H1 (cell line): ENCODE measurements around the gene SPRYD3. TPM values are rescaled to one million over a fixed set of nuclear protein-coding genes. Genes with fewer than 3 reads are reported as not detected.

Experiments used
- CTCF ChIA-PET: fragments of 300-600 bp; sonication (Branson Sonifier 250); formaldehyde crosslinking; loops from one replicate; lab custom pipeline; 2021; ENCODE audit not compliant: partially characterized antibody; lab: Charles Lee
- POLR2A ChIA-PET: fragments of 300-600 bp; sonication (Branson Sonifier 250); formaldehyde crosslinking; loops from one replicate; lab custom pipeline; 2021; ENCODE audit warnings: inconsistent platforms; ENCODE audit not compliant: partially characterized antibody; lab: Charles Lee
- DNase-seq, 2 experiments: peaks; one replicate each; pipeline versions ENCODE4 v3.0.0 to v3.0.0-alpha.2; 2010 to 2022; ENCODE audit warnings: low spot score in 2 of 2, low read depth in 1 of 2, mixed read lengths in 1 of 2
- FAIRE-seq: peaks from 2 replicates; lab custom pipeline; 2011; peaks lifted over from hg19 to GRCh38; lab: Jason Lieb, UNC
- H2AFZ ChIP-seq: 2 replicates; pipeline ENCODE4 v1.8.1; 2012; ENCODE audit warnings: low read length, inconsistent platforms
- H2AK5ac ChIP-seq: 2 replicates; pipeline ENCODE4 v1.6.1; 2013; ENCODE audit warnings: low read depth, low read length
- H2BK120ac ChIP-seq: replicated peaks from 2 replicates; pipeline ENCODE3; 2013; ENCODE audit warnings: low read depth, low read length, inconsistent platforms
- H2BK12ac ChIP-seq: 2 replicates; pipeline ENCODE4 v1.6.1; 2013; ENCODE audit warnings: low read depth, low read length
- H2BK15ac ChIP-seq: 2 replicates; pipeline ENCODE4 v1.6.1; 2013; ENCODE audit warnings: low read length
- H2BK20ac ChIP-seq: 2 replicates; pipeline ENCODE4 v1.6.1; 2013; ENCODE audit warnings: low read length
- H2BK5ac ChIP-seq: 2 replicates; pipeline ENCODE4 v1.6.1; 2013; ENCODE audit warnings: low read depth, low read length
- H3K14ac ChIP-seq: 2 replicates; pipeline ENCODE4 v1.6.1; 2013; ENCODE audit warnings: inconsistent platforms; ENCODE audit not compliant: insufficient read length
- H3K18ac ChIP-seq: 2 replicates; pipeline ENCODE4 v1.6.1; 2013; ENCODE audit warnings: low read length; ENCODE audit errors: extremely low read depth
- H3K23ac ChIP-seq: 2 replicates; pipeline ENCODE4 v1.6.1; 2013; ENCODE audit warnings: inconsistent platforms; ENCODE audit not compliant: insufficient read length
- H3K23me2 ChIP-seq: 2 replicates; pipeline ENCODE4 v1.6.1; 2013; ENCODE audit warnings: low read depth, low read length
- H3K27ac ChIP-seq: 2 replicates; pipeline ENCODE4 v1.6.1; 2011; ENCODE audit warnings: low read depth, low read length, inconsistent platforms
- H3K27me3 ChIP-seq, 4 experiments: replicated peaks in 1 of 4; 1 replicate in 1 of 4; 2 replicates in 3 of 4; pipeline versions ENCODE4 v1.6.1 to v1.8.1; 2011 to 2013; ENCODE audit warnings: low read length in 3 of 4, mild to moderate bottlenecking in 3 of 4, inconsistent platforms in 2 of 4, mixed read lengths in 2 of 4, moderate library complexity in 1 of 4; ENCODE audit not compliant: control insufficient read depth in 3 of 4, insufficient read depth in 3 of 4; ENCODE audit errors: extremely low read depth in 1 of 4
- H3K36me3 ChIP-seq, 4 experiments: 2 replicates each; pipeline versions ENCODE4 v1.6.1 to v1.8.1; 2011 to 2013; ENCODE audit warnings: mild to moderate bottlenecking in 4 of 4, low read length in 3 of 4, moderate library complexity in 2 of 4, control low read depth in 1 of 4, inconsistent platforms in 1 of 4; ENCODE audit not compliant: insufficient read depth in 4 of 4, control insufficient read depth in 2 of 4
- H3K4ac ChIP-seq: replicated peaks from 2 replicates; pipeline ENCODE3; 2013; ENCODE audit warnings: low read length, low read depth, mixed read lengths, inconsistent platforms; ENCODE audit not compliant: insufficient read length
- H3K4me1 ChIP-seq, 4 experiments: replicated peaks in 1 of 4; 1 replicate in 1 of 4; 2 replicates in 3 of 4; pipeline versions ENCODE4 v1.6.1 to v1.8.1; 2011 to 2013; ENCODE audit warnings: low read length in 3 of 4, inconsistent platforms in 2 of 4, mixed read lengths in 1 of 4; ENCODE audit not compliant: insufficient read depth in 4 of 4, control insufficient read depth in 3 of 4
- H3K4me2 ChIP-seq, 2 experiments: 2 replicates each; pipeline versions ENCODE4 v1.6.1 to v1.8.1; 2011 to 2013; ENCODE audit warnings: low read depth in 2 of 2, low read length in 2 of 2, control low read depth in 1 of 2, inconsistent platforms in 1 of 2, mild to moderate bottlenecking in 1 of 2; ENCODE audit not compliant: insufficient read depth in 1 of 2
- H3K4me3 ChIP-seq, 4 experiments: fragments of 200-600, 300-600 bp in 1 of 4; sonication (generic), shearing (Covaris generic), sonication (Bioruptor Twin) in 1 of 4; 2 replicates each; pipeline versions ENCODE4 v1.5.1 to v1.8.1; 2011 to 2016; ENCODE audit warnings: low read length in 4 of 4, low read depth in 3 of 4, control low read depth in 2 of 4, inconsistent platforms in 2 of 4, mild to moderate bottlenecking in 2 of 4, mixed read lengths in 1 of 4, moderate library complexity in 1 of 4; ENCODE audit not compliant: insufficient read depth in 2 of 4; ENCODE audit errors: extremely low read depth in 1 of 4
- H3K56ac ChIP-seq: replicated peaks from 2 replicates; pipeline ENCODE3; 2013; ENCODE audit warnings: low read depth, mild to moderate bottlenecking, mixed read lengths, low read length, inconsistent platforms; ENCODE audit not compliant: insufficient read length
- H3K79me1 ChIP-seq: 2 replicates; pipeline ENCODE4 v1.6.1; 2013; ENCODE audit warnings: low read depth, low read length, control low read depth
- H3K79me2 ChIP-seq, 2 experiments: 2 replicates each; pipeline versions ENCODE4 v1.6.1 to v1.8.1; 2012 to 2013; ENCODE audit warnings: low read length in 2 of 2, mild to moderate bottlenecking in 2 of 2, inconsistent platforms in 1 of 2; ENCODE audit not compliant: insufficient read depth in 2 of 2, control insufficient read depth in 1 of 2
- H3K9ac ChIP-seq, 4 experiments: replicated peaks in 1 of 4; 1 replicate in 1 of 4; 2 replicates in 3 of 4; pipeline versions ENCODE4 v1.6.1 to v1.8.1; 2011 to 2013; ENCODE audit warnings: low read depth in 3 of 4, low read length in 3 of 4, control low read depth in 2 of 4, mild to moderate bottlenecking in 2 of 4, moderate library complexity in 2 of 4, inconsistent platforms in 1 of 4; ENCODE audit errors: extremely low read depth in 1 of 4
- H3K9me3 ChIP-seq, 2 experiments: 2 replicates each; pipeline versions ENCODE4 v1.6.1 to v1.8.1; 2012 to 2013; ENCODE audit warnings: mild to moderate bottlenecking in 2 of 2, moderate library complexity in 2 of 2, control low read depth in 1 of 2, inconsistent platforms in 1 of 2, low read depth in 1 of 2, low read length in 1 of 2, mixed read lengths in 1 of 2; ENCODE audit not compliant: insufficient read depth in 2 of 2
- H4K20me1 ChIP-seq, 2 experiments: replicated peaks in 1 of 2; 2 replicates each; pipeline versions ENCODE3 to v1.8.1; 2011 to 2013; ENCODE audit warnings: inconsistent platforms in 2 of 2, low read length in 2 of 2, mild to moderate bottlenecking in 1 of 2; ENCODE audit not compliant: insufficient read depth in 2 of 2, control insufficient read depth in 1 of 2
- H4K5ac ChIP-seq: 2 replicates; pipeline ENCODE4 v1.6.1; 2013; ENCODE audit warnings: low read length, low read depth, mixed read lengths, inconsistent platforms; ENCODE audit not compliant: insufficient read length
- H4K8ac ChIP-seq: 2 replicates; pipeline ENCODE4 v1.8.0; 2013; ENCODE audit warnings: mild to moderate bottlenecking, moderate library complexity, low read length, inconsistent platforms; ENCODE audit not compliant: insufficient read depth; ENCODE audit errors: extremely low read depth
- H4K91ac ChIP-seq: replicated peaks from 2 replicates; pipeline ENCODE3; 2013; ENCODE audit warnings: low read length, mixed read lengths, inconsistent platforms; ENCODE audit not compliant: insufficient read length
- ASH2L ChIP-seq: fragments of 200-600, 300-600 bp; sonication (generic); IDR thresholded peaks from one replicate; pipeline ENCODE4 v1.7.1; 2017; ENCODE audit warnings: low read length
- BACH1 ChIP-seq: IDR thresholded peaks from 2 replicates; pipeline ENCODE4 v1.6.1; 2012; ENCODE audit warnings: low read length, improper control_type of control experiment
- CEBPB ChIP-seq: IDR thresholded peaks from 2 replicates; pipeline ENCODE4 v1.6.1; 2012; ENCODE audit warnings: low read depth, low read length
- FOSL1 ChIP-seq: IDR thresholded peaks from 2 replicates; pipeline ENCODE4 v1.6.1; 2011; ENCODE audit warnings: mild to moderate bottlenecking, low read depth, low read length, moderate library complexity; ENCODE audit not compliant: insufficient read depth
- GTF2F1 ChIP-seq: IDR thresholded peaks from 2 replicates; pipeline ENCODE4 v1.6.1; 2012; ENCODE audit warnings: low read depth, low read length, improper control_type of control experiment, borderline replicate concordance
- KDM4A ChIP-seq: IDR thresholded peaks from one replicate; pipeline ENCODE4 v1.7.1; 2012; ENCODE audit warnings: low read depth, mild to moderate bottlenecking, moderate library complexity, low read length, inconsistent platforms; ENCODE audit not compliant: severe bottlenecking
- MAFK ChIP-seq: IDR thresholded peaks from 2 replicates; pipeline ENCODE4 v1.6.1; 2012; ENCODE audit warnings: low read depth, mild to moderate bottlenecking, improper control_type of control experiment, low read length
- SIRT6 ChIP-seq: IDR thresholded peaks from one replicate; pipeline ENCODE4 v1.7.1; 2012; ENCODE audit warnings: low read length, inconsistent platforms
- SUZ12 ChIP-seq: fragments of 200-600 bp; sonication (generic); IDR thresholded peaks from 2 replicates; pipeline ENCODE4 v1.6.1; 2012; ENCODE audit warnings: mild to moderate bottlenecking, inconsistent platforms, low read length, moderate library complexity, mixed read lengths
- USF2 ChIP-seq: IDR thresholded peaks from 2 replicates; pipeline ENCODE4 v1.6.1; 2011; ENCODE audit warnings: low read length, improper control_type of control experiment
- ZNF274 ChIP-seq: IDR thresholded peaks from 2 replicates; pipeline ENCODE4 v1.7.0; 2012; ENCODE audit warnings: low read length, borderline replicate concordance; ENCODE audit errors: extremely low read depth
- WGBS, 2 experiments: shearing (Covaris generic) in 1 of 2; methylation state at CpG; one replicate each; pipeline versions ENCODE4 v1.1.6 to v1.1.7; 2013 to 2015; ENCODE audit warnings: low lambda C conversion rate in 2 of 2, mixed read lengths in 2 of 2, inconsistent platforms in 1 of 2, low coverage in 1 of 2, missing lambda C conversion rate in 1 of 2; ENCODE audit not compliant: insufficient replicate concordance in 2 of 2, insufficient coverage in 1 of 2, insufficient read length in 1 of 2; ENCODE audit errors: extremely low coverage in 1 of 2, missing lambda C conversion rate in 1 of 2; 5-methylcytosine and 5-hydroxymethylcytosine counted together
- polyA plus RNA-seq, 7 experiments: library from polyadenylated mRNA; depleted of rRNA in 3 of 7; stranded (reverse) in 5 of 7; unstranded in 2 of 7; fragments of >200 nt in 5 of 7; fragments of 200-250 nt in 2 of 7; gene quantifications; 1 replicate in 5 of 7; 2 replicates in 1 of 7; 4 replicates in 1 of 7; pipeline versions ENCODE4 v1.2.1 to v1.2.3, GENCODE V29; 2011 to 2013; ENCODE audit warnings: missing spikeins in 2 of 7, mixed read lengths in 2 of 7
- total RNA-seq: library from RNA; stranded (reverse); fragmentation: NEBNext Ultra II Directional; extraction: Animal tissue kit (Norgen Biotek cat#: 25700); gene quantifications from 2 replicates; pipeline ENCODE4 v1.2.1, GENCODE V29; 2021
- TF ChIP-seq, protein P1 (sequence below): IDR thresholded peaks from 2 replicates; pipeline ENCODE4 v1.6.1; 2011; ENCODE audit warnings: low read depth, mild to moderate bottlenecking, low read length; ENCODE audit not compliant: insufficient read depth

SPRYD3 gene
- total and polyA plus RNA-seq, 2 of the 8 experiments (the other 6 are each of a cell fraction or from before 2014, with no cell fraction given): 6.8 to 8.0 TPM

GRCh38 chr12:53100466-53101151 is 21.4 kb upstream of the SPRYD3 start:
- Histone ChIP-seq H3K9me3 (no peaks in the 10 kb centered on the region), H3K14ac (no peak overlapping the region), H3K79me2 (no peaks in the 10 kb centered on the region), H2BK120ac (no peak overlapping the region), H2BK12ac (no peak overlapping the region), H4K91ac (no peak overlapping the region), H3K4me1 (peaks cover 4 to 20% (median 7%) of the 10 kb centered on the region in 4 experiments), H3K4me2 (no peak overlapping the region), H3K4me3 (no peak overlapping the region), H3K9ac (no peak overlapping the region), H3K27ac (no peak overlapping the region), H3K56ac (no peak overlapping the region), H3K18ac (no peak overlapping the region), H2BK15ac (no peak overlapping the region), H3K23me2 (peaks cover 28% of the 10 kb centered on the region), H4K8ac (no peak overlapping the region), H3K27me3 (peaks cover 0 to 25% (median 15%) of the 10 kb centered on the region in 4 experiments; a peak in 5 of 7 replicates), H4K5ac (no peak overlapping the region), H3K79me1 (no peaks in the 10 kb centered on the region), H3K4ac (no peak overlapping the region), H3K36me3 (no peaks in the 10 kb centered on the region), H2BK20ac (no peak overlapping the region), H3K23ac (no peak overlapping the region), H2AK5ac (no peak overlapping the region), H4K20me1 (no peaks in the 10 kb centered on the region), H2AFZ (no peak overlapping the region), H2BK5ac (no peak overlapping the region)
- FAIRE-seq (no peak), DNase-seq (no peak)
- POLR2A ChIA-PET: interaction anchor here (0.6 to 2.1 kb wide), 6 partner anchors 22 to 1176 kb away, joined by 3 to 6 read pairs (median 4); partner anchors contain the start of genes EIF4B and SPRYD3
- CTCF ChIA-PET: interaction anchor here (0.7 to 19.1 kb wide), 12 partner anchors 8 to 177 kb away, joined by 3 to 531 read pairs (median 9); partner anchors contain the start of gene SPRYD3
- 84% methylated on average over 13 of the region's 13 CpGs; no CpG with 5 or more reads in 1 of the 2 experiments for WGBS, 2 experiments
- TF ChIP-seq MAFK (no peak), GTF2F1 (no peak), KDM4A (no peak), SUZ12 (no peak), FOSL1 (no peak), SIRT6 (no peak), ASH2L (no peak), USF2 (no peak), BACH1 (no peak), ZNF274 (no peak), CEBPB (no peak)
- TF ChIP-seq, protein P1, sequence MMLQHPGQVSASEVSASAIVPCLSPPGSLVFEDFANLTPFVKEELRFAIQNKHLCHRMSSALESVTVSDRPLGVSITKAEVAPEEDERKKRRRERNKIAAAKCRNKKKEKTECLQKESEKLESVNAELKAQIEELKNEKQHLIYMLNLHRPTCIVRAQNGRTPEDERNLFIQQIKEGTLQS: no peak
